H1 (cell line): ENCODE results near the gene GBF1. TPM values are rescaled to one million over a fixed set of nuclear protein-coding genes. Genes with fewer than 3 reads are reported as not detected.

Experiments
- HDAC2 ChIP-seq, 2 experiments: fragments of 300-600 bp in 1 of 2; sonication (generic) in 1 of 2; IDR thresholded peaks; 2 replicates each; pipeline ENCODE4 v1.6.1; 2011 to 2012; ENCODE audit warnings: low read depth in 2 of 2, low read length in 2 of 2, mild to moderate bottlenecking in 2 of 2, moderate library complexity in 2 of 2, borderline replicate concordance in 1 of 2, inconsistent platforms in 1 of 2
- KDM5A ChIP-seq: fragments of 200-600 bp; IDR thresholded peaks from 2 replicates; pipeline ENCODE4 v1.7.1; 2012; ENCODE audit warnings: mild to moderate bottlenecking, low read length, inconsistent platforms, mixed read lengths
- NRF1 ChIP-seq: IDR thresholded peaks from 2 replicates; pipeline ENCODE4 v1.6.1; 2011; ENCODE audit warnings: mild to moderate bottlenecking, low read depth, low read length, improper control_type of control experiment
- RNF2 ChIP-seq: fragments of 200-900, 300-1000 bp; sonication (generic); IDR thresholded peaks from 2 replicates; pipeline ENCODE4 v1.7.1; 2016; ENCODE audit warnings: borderline replicate concordance, low read depth, mild to moderate bottlenecking, antibody characterized with exemption, low read length; ENCODE audit not compliant: poor library complexity, severe bottlenecking; ENCODE audit errors: missing control alignments
- SUZ12 ChIP-seq: fragments of 200-600 bp; sonication (generic); IDR thresholded peaks from 2 replicates; pipeline ENCODE4 v1.6.1; 2012; ENCODE audit warnings: mild to moderate bottlenecking, inconsistent platforms, low read length, moderate library complexity, mixed read lengths
- TBP ChIP-seq: IDR thresholded peaks from 2 replicates; pipeline ENCODE4 v1.6.1; 2011; ENCODE audit warnings: low read depth, low read length, improper control_type of control experiment
- polyA plus RNA-seq, 7 experiments: library from polyadenylated mRNA; depleted of rRNA in 3 of 7; stranded (reverse) in 5 of 7; unstranded in 2 of 7; fragments of >200 nt in 5 of 7; fragments of 200-250 nt in 2 of 7; gene quantifications; 1 replicate in 5 of 7; 2 replicates in 1 of 7; 4 replicates in 1 of 7; pipeline versions ENCODE4 v1.2.1 to v1.2.3, GENCODE V29; 2011 to 2013; ENCODE audit warnings: missing spikeins in 2 of 7, mixed read lengths in 2 of 7
- total RNA-seq: library from RNA; stranded (reverse); fragmentation: NEBNext Ultra II Directional; extraction: Animal tissue kit (Norgen Biotek cat#: 25700); gene quantifications from 2 replicates; pipeline ENCODE4 v1.2.1, GENCODE V29; 2021

GBF1 gene
- total and polyA plus RNA-seq, 2 of the 8 experiments (the other 6 are each of a cell fraction or from before 2014, with no cell fraction given) = 11.0 to 25.5 TPM

GRCh38 chr10:102235598-102235920, 9.8 kb upstream of the GBF1 start (continued):
- TF ChIP-seq TBP = no peak
- no peak for TF ChIP-seq KDM5A
- no peak for TF ChIP-seq SUZ12
- no peak for TF ChIP-seq NRF1
- TF ChIP-seq RNF2 = no peak
- TF ChIP-seq HDAC2 (IDR thresholded peaks at IDR 0.05; ENCODE audit: borderline replicate concordance in 1 of 2, low read depth in 2 of 2, low read length in 2 of 2) = no peak
